ENCODE data around the gene PCED1B. TPM values are rescaled to one million over a fixed set of nuclear protein-coding genes. Genes with fewer than 3 reads are reported as not detected.

Gene PCED1B
- total RNA-seq, 1 experiment from 2014 or later: 3.3 TPM

DNA sequence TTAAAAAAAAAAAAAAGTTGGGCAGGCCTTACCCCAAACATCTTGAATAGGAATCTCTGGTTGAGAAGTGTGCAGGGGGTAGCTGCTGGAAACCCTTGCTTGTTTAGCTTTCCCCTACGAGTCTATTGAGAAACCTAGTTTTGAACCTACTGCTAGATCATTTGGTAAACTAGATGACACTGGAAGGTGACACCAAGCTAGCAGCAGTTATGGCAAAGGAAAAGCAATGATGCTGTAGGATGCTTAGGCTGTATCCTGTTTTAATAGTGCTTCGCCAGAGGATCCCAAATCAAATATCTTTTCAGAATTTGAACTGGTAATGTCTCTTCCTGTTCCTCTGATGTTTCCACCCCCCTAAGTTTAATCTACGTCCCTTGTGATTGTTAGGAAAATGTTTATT lies 5.5 kb upstream of the PCED1B start:
- H2BK15ac ChIP-seq (ENCODE audit: low read depth, low read length): no peak overlapping the region
- Mint-ChIP-seq H3K27me3 (ENCODE audit: low read depth) (peaks cover 14% of the 10 kb centered on the region), H3K4me3 (no peak overlapping the region), H3K4me1 (peaks cover 9 to 21% of the 10 kb centered on the region in 2 experiments), H3K27ac (no peak overlapping the region), H3K36me3 (ENCODE audit: insufficient read depth in 1 of 3, low read depth in 3 of 3) (peaks cover 0 to 5% (median 2%) of the 10 kb centered on the region in 3 experiments; a peak in 2 of 7 replicates), H3K9me3 (no peaks in the 10 kb centered on the region)
- no peak overlapping the region for H2AK5ac ChIP-seq (ENCODE audit: insufficient read length, low read length)
- TF ChIP-seq, protein P1, sequence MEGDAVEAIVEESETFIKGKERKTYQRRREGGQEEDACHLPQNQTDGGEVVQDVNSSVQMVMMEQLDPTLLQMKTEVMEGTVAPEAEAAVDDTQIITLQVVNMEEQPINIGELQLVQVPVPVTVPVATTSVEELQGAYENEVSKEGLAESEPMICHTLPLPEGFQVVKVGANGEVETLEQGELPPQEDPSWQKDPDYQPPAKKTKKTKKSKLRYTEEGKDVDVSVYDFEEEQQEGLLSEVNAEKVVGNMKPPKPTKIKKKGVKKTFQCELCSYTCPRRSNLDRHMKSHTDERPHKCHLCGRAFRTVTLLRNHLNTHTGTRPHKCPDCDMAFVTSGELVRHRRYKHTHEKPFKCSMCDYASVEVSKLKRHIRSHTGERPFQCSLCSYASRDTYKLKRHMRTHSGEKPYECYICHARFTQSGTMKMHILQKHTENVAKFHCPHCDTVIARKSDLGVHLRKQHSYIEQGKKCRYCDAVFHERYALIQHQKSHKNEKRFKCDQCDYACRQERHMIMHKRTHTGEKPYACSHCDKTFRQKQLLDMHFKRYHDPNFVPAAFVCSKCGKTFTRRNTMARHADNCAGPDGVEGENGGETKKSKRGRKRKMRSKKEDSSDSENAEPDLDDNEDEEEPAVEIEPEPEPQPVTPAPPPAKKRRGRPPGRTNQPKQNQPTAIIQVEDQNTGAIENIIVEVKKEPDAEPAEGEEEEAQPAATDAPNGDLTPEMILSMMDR (conservative IDR thresholded peaks at IDR 0.05): no peak
- no peaks in the 10 kb centered on the region for H3K9me3 ChIP-seq (ENCODE audit: control insufficient read depth, low read depth, low read length)
- no peaks in the 10 kb centered on the region for H3K23me2 ChIP-seq (ENCODE audit: insufficient read length, low read depth, low read length, poor library complexity, severe bottlenecking)
- DNase-seq: no peak
- no peak overlapping the region for H3K27ac ChIP-seq (ENCODE audit: insufficient read length, low read depth, low read length)
- H4K8ac ChIP-seq (replicated peaks; ENCODE audit: insufficient read length, low read depth, low read length): no peak overlapping the region
- H3K79me2 ChIP-seq (ENCODE audit: insufficient read depth, low read length): no peaks in the 10 kb centered on the region
- no peak overlapping the region for H3K4ac ChIP-seq (ENCODE audit: low read depth, low read length)
- H2BK120ac ChIP-seq (ENCODE audit: low read depth, low read length, poor library complexity, severe bottlenecking): no peak overlapping the region
- H3K14ac ChIP-seq (ENCODE audit: insufficient read depth, low read length): no peak overlapping the region
- H2AFZ ChIP-seq (ENCODE audit: low read length): no peak overlapping the region
- no peak overlapping the region for H2BK12ac ChIP-seq (ENCODE audit: insufficient read length, low read depth, low read length)
- no peaks in the 10 kb centered on the region; the same call in 1 of the 2 replicates for H3K4me1 ChIP-seq (ENCODE audit: insufficient read depth, low read length)
- H3K9ac ChIP-seq (ENCODE audit: extremely low read depth, insufficient read length, low read length): no peak overlapping the region
- H3K23ac ChIP-seq (ENCODE audit: insufficient read length, low read depth, low read length): no peak overlapping the region
- H3K27me3 ChIP-seq (ENCODE audit: insufficient read depth, low read length): peaks cover 4% of the 10 kb centered on the region; the same call in 1 of the 2 replicates
- no peak overlapping the region for H4K91ac ChIP-seq (ENCODE audit: insufficient read length, low read depth, low read length)
- H2BK5ac ChIP-seq (ENCODE audit: insufficient read length, low read length): no peak overlapping the region
- no peak overlapping the region for H2BK20ac ChIP-seq (ENCODE audit: low read depth, low read length, poor library complexity, severe bottlenecking)
- H3K79me1 ChIP-seq (ENCODE audit: insufficient read depth, low read depth, low read length, poor library complexity, severe bottlenecking): no peaks in the 10 kb centered on the region
- no CpG with 5 or more reads among the region's 3 CpGs for WGBS (ENCODE audit: extremely low coverage, insufficient read length, low lambda C conversion rate)
- H3K4me2 ChIP-seq (ENCODE audit: insufficient read depth, insufficient read length, low read length): no peak overlapping the region
- H4K20me1 ChIP-seq (ENCODE audit: control insufficient read depth, insufficient read depth, insufficient read length): no peaks in the 10 kb centered on the region
- H3T11ph ChIP-seq (ENCODE audit: low read length): no peak overlapping the region
- H3K18ac ChIP-seq (ENCODE audit: insufficient read length, low read depth, low read length): no peak overlapping the region
- H3K56ac ChIP-seq (ENCODE audit: insufficient read length, low read depth, low read length): no peak overlapping the region
- H4K5ac ChIP-seq (ENCODE audit: insufficient read length, low read depth, low read length): no peak overlapping the region
